NCI-H1105 treated with DMSO at 0.1 percent for 48 hours (cell line): ENCODE measurements around the gene CGREF1.
"Not testable (repeated sequence)": the region's sequence is repeated elsewhere in the genome, so short reads cannot be mapped to it uniquely, and the experiment has no call there.

Source experiments
- DNase-seq: peaks from one replicate; lab custom pipeline; 2025; lab: John Stamatoyannopoulos, UW

CGREF1 gene

GRCh38 chr2:27111392-27112078, 7.4 kb downstream of the CGREF1 start:
- not testable (repeated sequence) for DNase-seq

GRCh38 chr2:27110603-27111352, 8.2 kb downstream of the CGREF1 start:
- DNase-seq: not testable (repeated sequence)

- no peak for DNase-seq
Observed at GRCh38 chr2:27109083-27109482, 9.8 kb downstream of the CGREF1 start.

DNA sequence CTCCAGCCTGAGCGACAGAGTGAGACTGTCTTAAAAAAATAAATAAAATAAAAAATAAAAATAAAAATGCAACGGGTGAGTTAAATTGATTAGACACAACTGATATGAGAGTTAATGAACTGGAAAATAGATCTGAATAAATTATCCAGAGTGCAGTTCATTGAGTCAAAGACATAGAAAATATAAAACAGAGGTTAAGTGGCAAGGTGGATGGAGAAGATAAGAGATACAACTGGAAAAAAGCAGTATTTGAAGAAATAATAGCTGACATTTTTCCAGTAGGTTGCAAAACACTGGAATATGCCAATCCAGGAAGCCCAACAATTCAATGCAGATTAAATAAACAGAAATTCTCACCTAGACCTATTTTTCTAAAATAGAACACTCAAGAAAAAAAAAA, 10.7 kb downstream of the CGREF1 start:
- DNase-seq: no peak

GRCh38 chr2:27105981-27106380, 12.9 kb downstream of the CGREF1 start:
- DNase-seq: no peak

- DNase-seq: no peak
Observed at GRCh38 chr2:27102329-27102728, 16.6 kb downstream of the CGREF1 start.

DNA sequence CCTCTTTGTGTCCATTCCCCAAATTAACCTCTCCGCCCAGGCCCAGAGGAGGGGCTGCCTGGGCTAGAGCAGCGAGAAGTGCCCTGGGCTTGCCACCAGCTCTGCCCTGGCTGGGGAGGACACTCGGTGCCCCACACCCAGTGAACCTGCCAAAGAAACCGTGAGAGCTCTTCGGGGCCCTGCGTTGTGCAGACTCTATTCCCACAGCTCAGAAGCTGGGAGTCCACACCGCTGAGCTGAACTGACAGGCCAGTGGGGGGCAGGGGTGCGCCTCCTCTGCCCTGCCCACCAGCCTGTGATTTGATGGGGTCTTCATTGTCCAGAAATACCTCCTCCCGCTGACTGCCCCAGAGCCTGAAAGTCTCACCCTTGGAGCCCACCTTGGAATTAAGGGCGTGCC, 18.9 kb downstream of the CGREF1 start:
- DNase-seq: no peak

GRCh38 chr2:27099334-27099955, 19.5 kb downstream of the CGREF1 start:
- DNase-seq: no peak

DNA sequence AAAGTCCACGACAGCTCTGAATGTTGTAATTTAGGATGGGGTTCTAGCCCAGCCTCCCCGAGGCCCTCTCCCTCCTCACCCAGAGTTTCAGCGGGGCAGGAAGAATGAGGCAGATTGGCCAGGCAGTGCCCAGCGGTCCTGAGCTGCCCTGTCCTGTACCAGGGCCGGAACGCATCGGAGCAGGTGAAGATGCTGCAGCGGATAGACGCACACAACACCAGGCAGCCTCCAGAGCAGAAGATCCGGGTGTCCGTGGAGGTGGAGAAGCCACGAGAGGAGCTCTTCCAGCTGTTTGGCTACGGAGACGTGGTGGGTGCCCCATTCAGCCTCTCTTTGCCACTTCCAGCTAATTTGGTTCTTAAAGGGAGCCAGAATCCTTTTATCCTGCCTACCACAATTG, 21.6 kb downstream of the CGREF1 start:
- no peak for DNase-seq

GRCh38 chr2:27096748-27097297, 22.1 kb downstream of the CGREF1 start:
- no peak for DNase-seq

- peak; percentile 34 for DNase-seq
Observed at GRCh38 chr2:27095745-27096651, 22.9 kb downstream of the CGREF1 start.

DNA sequence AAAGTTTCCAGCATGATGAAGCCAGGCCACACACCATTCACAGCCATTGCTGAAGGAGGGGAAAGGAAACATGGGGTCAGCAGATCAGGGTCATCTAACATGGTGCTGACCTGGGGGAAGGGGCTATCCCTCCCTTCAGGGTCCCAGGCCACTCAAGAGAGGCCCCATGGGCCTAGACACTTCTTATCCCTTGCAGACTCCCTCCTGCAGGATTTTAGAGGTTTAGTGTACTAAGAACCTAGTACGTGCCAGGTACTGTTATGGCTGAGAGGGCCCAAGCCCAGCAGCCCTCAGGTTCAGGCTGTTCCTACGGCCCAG, 23.5 kb downstream of the CGREF1 start:
- no peak for DNase-seq

- DNase-seq: no peak
Observed at GRCh38 chr2:27094353-27094984, 24.5 kb downstream of the CGREF1 start.

DNA sequence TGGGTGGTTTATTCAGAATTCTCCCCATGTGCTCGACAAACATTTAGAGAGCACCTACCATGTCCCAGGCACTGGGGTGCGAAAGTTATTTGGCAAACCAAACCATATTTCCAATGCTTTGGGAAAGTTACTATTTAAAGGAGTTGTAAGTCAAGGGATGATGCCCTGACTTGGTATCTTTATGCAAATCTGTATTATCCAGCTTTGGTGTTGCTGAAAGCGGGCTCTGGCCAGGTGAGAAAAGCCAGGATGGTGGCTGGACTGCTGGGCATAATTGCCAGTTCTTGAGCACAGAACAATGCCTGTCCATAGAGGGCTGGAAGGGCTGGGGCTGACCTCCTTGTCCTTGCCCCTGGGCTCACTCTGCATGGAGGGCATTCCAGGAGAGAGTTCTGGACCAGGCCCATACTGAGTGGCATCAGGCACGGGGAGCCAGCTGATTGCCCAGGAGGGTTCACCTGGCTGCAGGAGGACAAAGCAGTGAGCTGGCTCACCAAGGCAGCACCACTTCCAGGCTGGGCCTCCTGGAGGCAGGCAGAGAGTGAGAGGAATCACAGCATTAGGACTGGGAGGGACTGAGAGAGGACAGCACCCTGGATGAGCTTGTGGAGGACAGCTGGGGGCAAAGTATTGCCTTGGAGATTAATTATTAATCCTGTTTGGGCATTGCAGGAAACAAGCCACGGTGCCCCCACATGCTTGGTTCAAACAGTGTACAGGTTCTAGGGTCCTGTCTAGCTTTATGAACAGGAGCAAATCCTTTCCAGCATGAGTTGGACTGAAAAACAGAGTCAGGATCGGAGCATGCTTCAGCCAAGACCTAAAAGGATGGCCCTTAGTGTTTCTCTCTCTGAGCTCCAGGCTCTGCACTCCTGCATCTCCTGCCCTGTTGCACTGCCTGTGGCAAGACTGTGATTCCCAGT, 25.2 kb downstream of the CGREF1 start:
- DNase-seq: no peak

- DNase-seq: no peak
Observed at GRCh38 chr2:27092696-27093429, 26.1 kb downstream of the CGREF1 start.

DNA sequence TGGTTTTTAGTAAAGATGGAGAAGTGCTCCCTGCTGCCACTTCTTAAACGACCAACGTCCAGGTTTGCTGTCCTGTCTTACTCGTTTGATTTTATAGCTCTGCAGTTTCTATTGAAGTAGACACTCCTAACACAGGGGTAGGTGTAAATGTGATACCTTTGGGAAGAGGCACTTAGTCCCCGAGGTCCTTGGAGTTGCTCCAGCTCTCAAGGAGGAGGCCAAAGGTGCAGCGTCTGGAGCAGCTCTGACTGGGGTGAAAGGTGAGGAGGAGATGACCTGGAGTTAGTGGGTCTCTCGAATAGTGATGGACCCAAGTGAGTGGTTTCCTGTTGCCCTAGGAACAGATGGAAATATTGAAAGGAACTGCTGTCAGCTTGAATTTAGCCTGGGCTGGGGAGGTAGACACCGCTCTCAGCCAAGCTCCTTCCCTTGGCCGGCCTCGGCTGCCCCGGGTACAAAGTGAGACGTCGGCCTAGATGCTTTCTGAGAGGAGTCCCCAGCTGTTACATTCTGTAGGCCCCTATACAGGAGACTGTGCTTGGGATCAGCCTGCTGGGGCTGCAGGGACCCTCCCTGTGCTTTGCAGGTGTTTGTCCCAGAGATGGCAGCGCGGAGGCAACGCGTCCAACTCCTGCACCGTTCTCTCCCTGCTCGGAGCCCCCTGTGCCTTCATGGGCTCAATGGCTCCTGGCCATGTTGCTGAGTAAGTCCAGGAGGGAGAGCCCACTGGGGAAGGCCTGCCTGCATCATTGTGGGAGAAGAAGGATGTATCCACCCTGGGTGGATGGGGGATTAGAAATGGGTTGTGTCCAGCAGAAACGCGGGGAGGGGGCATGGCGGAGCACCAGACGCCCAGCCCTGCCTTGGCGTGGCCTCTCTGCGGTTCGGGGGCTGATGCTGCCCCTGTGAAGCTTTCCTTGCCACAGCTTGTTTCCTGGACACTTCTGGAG, 26.9 kb downstream of the CGREF1 start:
- DNase-seq: no peak

DNA sequence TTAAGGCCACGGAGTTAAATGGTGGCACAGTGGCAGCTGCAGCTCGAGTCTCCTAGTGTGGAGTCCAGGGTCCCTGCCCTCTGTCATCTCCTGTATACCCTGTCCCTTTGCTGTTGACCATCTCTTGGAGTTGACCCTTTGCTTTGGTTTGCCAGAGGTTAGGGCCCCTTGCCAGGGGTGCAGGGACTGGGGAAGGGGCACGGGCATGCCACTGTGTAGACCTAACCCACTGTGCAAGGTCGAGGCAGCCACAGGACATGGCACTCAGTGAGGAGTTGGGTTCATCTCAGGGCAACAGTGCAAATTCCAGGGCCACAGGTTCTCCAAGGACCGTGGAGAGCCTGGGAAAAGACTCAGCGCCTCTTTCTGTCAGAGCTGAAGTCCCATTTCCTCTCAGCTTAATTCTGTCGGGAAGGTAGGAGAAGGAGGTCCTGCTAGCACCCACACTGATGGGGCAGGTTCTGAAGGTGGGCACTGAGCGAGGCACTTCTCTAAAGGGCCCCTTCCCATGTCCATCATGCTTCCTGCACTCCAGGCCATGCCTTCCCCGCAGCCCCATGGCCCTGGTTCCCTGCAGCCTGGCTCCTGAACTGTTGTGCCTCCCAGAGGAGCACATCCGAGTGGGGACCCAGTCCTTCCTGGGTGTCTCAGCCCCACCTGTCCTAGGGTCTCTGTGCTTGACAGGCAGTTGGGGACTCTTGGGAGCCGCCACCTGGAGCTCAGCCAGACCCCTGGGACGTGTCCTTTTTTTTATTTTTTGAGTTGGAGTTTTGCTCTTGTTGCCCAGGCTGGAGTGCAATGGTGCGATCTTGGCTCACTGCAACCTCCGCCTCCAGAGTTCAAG, 29.6 kb downstream of the CGREF1 start:
- DNase-seq: no peak

- no peak for DNase-seq
Observed at GRCh38 chr2:27088634-27089033, 30.3 kb downstream of the CGREF1 start.
